Urinary bladder (tissue), 4 donors: ENCODE data around the gene TMEM131L. TPM values are rescaled to one million over a fixed set of nuclear protein-coding genes. Genes with fewer than 3 reads are reported as not detected.
"Not testable (repeated sequence)": the region's sequence is repeated elsewhere in the genome, so short reads cannot be mapped to it uniquely, and the experiment has no call there.

Source experiments
- DNase-seq: peaks from one replicate; pipeline ENCODE4 v3.0.0-alpha.2; 2015; ENCODE audit errors: extremely low spot score
- H3K27ac ChIP-seq: one replicate; pipeline ENCODE4 v1.5.1; 2013; ENCODE audit warnings: low read depth, mild to moderate bottlenecking, moderate library complexity
- H3K36me3 ChIP-seq: one replicate; pipeline ENCODE4 v1.6.1; 2013; ENCODE audit warnings: mild to moderate bottlenecking, moderate library complexity; ENCODE audit not compliant: insufficient read depth
- H3K4me1 ChIP-seq: one replicate; pipeline ENCODE4 v1.6.1; 2013; ENCODE audit warnings: mild to moderate bottlenecking, moderate library complexity; ENCODE audit not compliant: insufficient read depth
- H3K4me3 ChIP-seq: one replicate; pipeline ENCODE4 v1.5.1; 2013; ENCODE audit warnings: low read depth, low read length
- WGBS: extraction: QIAGEN DNeasy Blood & Tissue Kit; methylation state at CpG from one replicate; pipeline ENCODE4 v1.1.7; 2013; 5-methylcytosine and 5-hydroxymethylcytosine counted together
- polyA plus RNA-seq: library from polyadenylated mRNA; stranded (reverse); fragments of 200-250 nt; gene quantifications from one replicate; pipeline ENCODE4 v1.2.3, GENCODE V29; 2013
- total RNA-seq: library from RNA; depleted of rRNA; stranded (reverse); fragments of >200 nt; gene quantifications from one replicate; pipeline ENCODE4 v1.2.3, GENCODE V29; 2014
- donor health status: healthy with polysubstance abuse.
- donor health status: healthy.

TMEM131L gene
- total and polyA plus RNA-seq, 2 donors = 9.6 to 70.0 TPM

- 93% methylated on average over 3 of the region's 3 CpGs for WGBS
- Histone ChIP-seq H3K27ac (no peak overlapping the region), H3K4me1 (no peaks in the 10 kb centered on the region), H3K4me3 (no peak overlapping the region), H3K36me3 (peaks cover 5% of the 10 kb centered on the region)
- no peak for DNase-seq
Measured at GRCh38 chr4:153602758-153603157, 136.6 kb downstream of the TMEM131L start.

GRCh38 chr4:153603258-153603657 lies 137.1 kb downstream of the TMEM131L start:
- Histone ChIP-seq H3K27ac (no peak overlapping the region), H3K4me3 (no peak overlapping the region), H3K36me3 (peaks cover 5% of the 10 kb centered on the region), H3K4me1 (no peaks in the 10 kb centered on the region)
- 96% methylated on average over 2 of the region's 2 CpGs for WGBS
- DNase-seq = no peak

GRCh38 chr4:153603835-153604234 lies 137.7 kb downstream of the TMEM131L start:
- no peaks in the 10 kb centered on the region for H3K4me1 ChIP-seq
- 77% methylated on average over 3 of the region's 3 CpGs for WGBS
- peaks cover 5% of the 10 kb centered on the region for H3K36me3 ChIP-seq

GRCh38 chr4:153609070-153609469 lies 142.9 kb downstream of the TMEM131L start:
- H3K27ac ChIP-seq, H3K36me3 ChIP-seq, DNase-seq, H3K4me1 ChIP-seq, H3K4me3 ChIP-seq: not testable (repeated sequence)
- 78% methylated on average over 2 of the region's 2 CpGs for WGBS

More at GRCh38 chr4:153603835-153604234, 137.7 kb downstream of the TMEM131L start:
- DNase-seq = no peak
- Histone ChIP-seq H3K4me3 (no peak overlapping the region), H3K27ac (no peak overlapping the region)

GRCh38 chr4:153610623-153611376 lies 144.6 kb downstream of the TMEM131L start:
- Histone ChIP-seq H3K27ac (no peak overlapping the region), H3K4me3 (no peak overlapping the region), H3K4me1 (no peaks in the 10 kb centered on the region), H3K36me3 (no peaks in the 10 kb centered on the region)
- 67% methylated on average over 5 of the region's 5 CpGs for WGBS
- no peak for DNase-seq

- H3K36me3 ChIP-seq = no peaks in the 10 kb centered on the region
- WGBS = 87% methylated on average over 3 of the region's 3 CpGs
- H3K27ac ChIP-seq = no peak overlapping the region
- H3K4me3 ChIP-seq = no peak overlapping the region
- H3K4me1 ChIP-seq = no peaks in the 10 kb centered on the region
- no peak for DNase-seq
Measured at GRCh38 chr4:153611679-153612078, 145.5 kb downstream of the TMEM131L start.

GRCh38 chr4:153612878-153613277 lies 146.7 kb downstream of the TMEM131L start:
- H3K4me1 ChIP-seq = no peaks in the 10 kb centered on the region
- H3K36me3 ChIP-seq = no peaks in the 10 kb centered on the region
- no peak overlapping the region for H3K27ac ChIP-seq
- no peak for DNase-seq
- WGBS = 80% methylated on average over 2 of the region's 2 CpGs
- no peak overlapping the region for H3K4me3 ChIP-seq

GRCh38 chr4:153616006-153616555 lies 149.9 kb downstream of the TMEM131L start:
- H3K4me3 ChIP-seq = no peak overlapping the region
- 85% methylated on average over 8 of the region's 8 CpGs for WGBS
- H3K36me3 ChIP-seq = no peaks in the 10 kb centered on the region
- no peak for DNase-seq
- H3K4me1 ChIP-seq = no peaks in the 10 kb centered on the region
- H3K27ac ChIP-seq = no peak overlapping the region

GRCh38 chr4:153618833-153619232 lies 152.7 kb downstream of the TMEM131L start:
- Histone ChIP-seq H3K27ac (no peak overlapping the region), H3K36me3 (no peaks in the 10 kb centered on the region), H3K4me1 (no peaks in the 10 kb centered on the region), H3K4me3 (no peak overlapping the region)
- DNase-seq = no peak
- 81% methylated on average over 6 of the region's 6 CpGs for WGBS

GRCh38 chr4:153619811-153620210 lies 153.7 kb downstream of the TMEM131L start:
- no peaks in the 10 kb centered on the region for H3K4me1 ChIP-seq
- WGBS = 80% methylated on average over 2 of the region's 2 CpGs
- DNase-seq = no peak
- no peak overlapping the region for H3K27ac ChIP-seq
- no peaks in the 10 kb centered on the region for H3K36me3 ChIP-seq
- H3K4me3 ChIP-seq = no peak overlapping the region

- Histone ChIP-seq H3K4me3 (no peak overlapping the region), H3K4me1 (no peaks in the 10 kb centered on the region), H3K36me3 (no peaks in the 10 kb centered on the region), H3K27ac (no peak overlapping the region)
- no peak for DNase-seq
- WGBS = 67% methylated on average over 1 of the region's 1 CpG
Measured at GRCh38 chr4:153620352-153620751, 154.2 kb downstream of the TMEM131L start.

GRCh38 chr4:153622093-153622492 lies 155.9 kb downstream of the TMEM131L start:
- no peaks in the 10 kb centered on the region for H3K4me1 ChIP-seq
- no peak overlapping the region for H3K4me3 ChIP-seq
- 97% methylated on average over 5 of the region's 5 CpGs for WGBS
- H3K27ac ChIP-seq = no peak overlapping the region
- DNase-seq = no peak
- H3K36me3 ChIP-seq = no peaks in the 10 kb centered on the region

GRCh38 chr4:153622778-153623240 lies 156.6 kb downstream of the TMEM131L start:
- Histone ChIP-seq H3K4me1 (no peaks in the 10 kb centered on the region), H3K27ac (no peak overlapping the region), H3K36me3 (no peaks in the 10 kb centered on the region), H3K4me3 (no peak overlapping the region)
- 73% methylated on average over 12 of the region's 12 CpGs for WGBS
- DNase-seq = no peak

- DNase-seq = no peak
- no peak overlapping the region for H3K27ac ChIP-seq
- H3K4me1 ChIP-seq = no peaks in the 10 kb centered on the region
- no peaks in the 10 kb centered on the region for H3K36me3 ChIP-seq
- 79% methylated on average over 2 of the region's 2 CpGs for WGBS
- H3K4me3 ChIP-seq = no peak overlapping the region
Measured at GRCh38 chr4:153623491-153623890, 157.3 kb downstream of the TMEM131L start.
